RWPE1 (cell line): ENCODE results near the gene TSR3.

ENCODE experiments used
- CTCF ChIA-PET: fragments of 350-600 bp; sonication (Branson Sonifier 250); formaldehyde crosslinking; extraction: SDS; loops from one replicate; lab custom pipeline; 2021; lab: Yijun Ruan, JAX
- POLR2A ChIA-PET: fragments of 400-600 bp; formaldehyde crosslinking; extraction: SDS; loops from one replicate; lab custom pipeline; 2020; ENCODE audit warnings: antibody characterized with exemption; ENCODE audit not compliant: low non-redundant PET; lab: Yijun Ruan, JAX
- DNase-seq: peaks from one replicate; pipeline ENCODE4 v3.0.0; 2012; ENCODE audit warnings: low spot score
- H3K27ac ChIP-seq: fragments of 450-650 bp; 2 replicates; pipeline ENCODE4 v1.5.1; 2017
- TF ChIP-seq, protein P1 (sequence below): fragments of 450-650 bp; conservative IDR thresholded peaks from 2 replicates; pipeline ENCODE4 v1.5.1; 2017; ENCODE audit warnings: low read depth, mild to moderate bottlenecking

The TSR3 gene

DNA sequence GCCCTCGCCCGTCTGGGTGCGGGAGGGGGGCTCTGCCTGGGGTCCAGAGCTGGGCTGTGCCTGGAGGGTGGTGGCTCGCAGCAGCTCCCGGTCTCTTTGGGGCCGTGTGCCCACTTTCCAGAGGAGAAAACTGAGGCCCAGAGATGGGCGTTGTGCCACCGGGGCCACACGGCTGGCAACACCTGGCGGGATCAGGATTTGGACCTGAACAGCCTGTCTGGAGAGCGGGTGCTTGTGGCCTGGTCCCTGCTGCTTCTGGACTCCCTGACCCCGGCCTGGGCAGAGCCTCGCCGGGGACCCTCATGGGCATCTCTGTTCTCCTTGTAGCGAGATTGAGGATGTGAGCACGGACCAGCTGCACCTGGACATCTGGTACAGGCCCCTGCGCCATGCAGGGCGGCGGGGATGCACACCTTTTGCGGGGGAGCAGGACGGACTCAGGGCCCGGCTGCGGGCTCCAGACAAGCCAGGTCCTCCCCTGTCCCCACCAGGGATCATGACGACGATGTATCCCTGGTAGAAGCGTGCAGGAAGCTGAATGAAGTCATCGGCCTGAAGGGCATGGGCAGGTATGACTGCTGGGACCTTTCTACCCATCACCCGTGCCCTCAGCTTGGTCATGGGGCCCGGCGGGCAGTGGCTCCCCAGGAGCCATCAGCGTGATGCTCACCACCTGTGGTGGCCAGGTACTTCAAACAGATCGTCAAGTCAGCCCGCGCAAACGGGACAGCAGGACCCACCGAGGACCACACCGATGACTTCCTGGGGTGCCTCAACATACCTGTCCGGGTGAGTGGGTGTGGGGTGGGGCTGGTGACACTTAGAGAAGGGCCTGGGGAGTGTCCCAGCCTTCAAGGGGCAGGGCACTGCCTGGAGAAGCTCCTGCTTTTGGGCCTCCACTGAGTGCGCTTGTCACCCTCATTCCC lies 9.9 kb downstream of the TSR3 start:
- POLR2A ChIA-PET = no interaction called here
- CTCF ChIA-PET = interaction anchor here (0.5 to 1.0 kb wide), 3 partner anchors 12 to 461 kb away, joined by 3 to 5 read pairs (median 4); no protein-coding TSS in a partner anchor
- no peak for DNase-seq
- TF ChIP-seq, protein P1, sequence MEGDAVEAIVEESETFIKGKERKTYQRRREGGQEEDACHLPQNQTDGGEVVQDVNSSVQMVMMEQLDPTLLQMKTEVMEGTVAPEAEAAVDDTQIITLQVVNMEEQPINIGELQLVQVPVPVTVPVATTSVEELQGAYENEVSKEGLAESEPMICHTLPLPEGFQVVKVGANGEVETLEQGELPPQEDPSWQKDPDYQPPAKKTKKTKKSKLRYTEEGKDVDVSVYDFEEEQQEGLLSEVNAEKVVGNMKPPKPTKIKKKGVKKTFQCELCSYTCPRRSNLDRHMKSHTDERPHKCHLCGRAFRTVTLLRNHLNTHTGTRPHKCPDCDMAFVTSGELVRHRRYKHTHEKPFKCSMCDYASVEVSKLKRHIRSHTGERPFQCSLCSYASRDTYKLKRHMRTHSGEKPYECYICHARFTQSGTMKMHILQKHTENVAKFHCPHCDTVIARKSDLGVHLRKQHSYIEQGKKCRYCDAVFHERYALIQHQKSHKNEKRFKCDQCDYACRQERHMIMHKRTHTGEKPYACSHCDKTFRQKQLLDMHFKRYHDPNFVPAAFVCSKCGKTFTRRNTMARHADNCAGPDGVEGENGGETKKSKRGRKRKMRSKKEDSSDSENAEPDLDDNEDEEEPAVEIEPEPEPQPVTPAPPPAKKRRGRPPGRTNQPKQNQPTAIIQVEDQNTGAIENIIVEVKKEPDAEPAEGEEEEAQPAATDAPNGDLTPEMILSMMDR = no peak
- H3K27ac ChIP-seq = no peak overlapping the region

DNA sequence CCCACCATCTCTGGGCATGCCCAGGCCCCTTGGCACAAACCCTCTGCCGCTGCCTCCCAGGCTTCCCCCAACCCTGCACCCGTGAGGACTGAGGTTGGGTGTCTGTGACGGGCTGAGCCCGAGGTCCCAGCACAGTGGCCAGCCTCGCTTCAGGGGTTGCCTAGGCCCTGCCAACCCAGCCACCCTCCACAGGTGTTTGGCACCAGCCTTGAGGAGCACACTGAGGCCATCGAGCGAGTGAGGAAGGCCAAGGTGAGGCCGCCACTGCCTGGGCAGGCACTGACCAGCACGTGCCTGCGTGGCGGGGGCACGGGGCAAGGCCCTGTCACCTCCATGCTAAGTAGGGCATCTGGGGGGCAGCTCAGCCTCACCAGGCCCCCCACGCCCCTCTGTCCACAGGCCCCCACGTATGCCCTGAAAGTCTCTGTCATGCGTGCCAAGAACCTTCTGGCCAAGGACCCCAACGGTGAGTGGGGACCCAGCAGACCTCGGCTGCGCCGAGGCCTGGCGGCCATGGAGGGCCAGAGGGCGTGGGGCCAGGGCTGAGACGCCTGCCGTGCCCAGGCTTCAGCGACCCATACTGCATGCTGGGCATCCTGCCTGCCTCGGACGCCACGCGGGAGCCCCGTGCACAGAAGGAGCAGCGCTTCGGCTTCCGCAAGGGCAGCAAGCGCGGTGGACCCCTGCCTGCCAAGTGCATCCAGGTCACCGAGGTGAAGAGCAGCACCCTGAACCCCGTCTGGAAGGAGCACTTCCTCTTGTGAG lies 10.8 kb downstream of the TSR3 start:
- POLR2A ChIA-PET = no interaction called here
- CTCF ChIA-PET = interaction anchor here (1.0 kb wide), 1 partner anchor 11 kb away, joined by 3 read pairs; no protein-coding TSS in a partner anchor
- TF ChIP-seq, protein P1 = no peak
- no peak overlapping the region for H3K27ac ChIP-seq
- no peak for DNase-seq

DNA sequence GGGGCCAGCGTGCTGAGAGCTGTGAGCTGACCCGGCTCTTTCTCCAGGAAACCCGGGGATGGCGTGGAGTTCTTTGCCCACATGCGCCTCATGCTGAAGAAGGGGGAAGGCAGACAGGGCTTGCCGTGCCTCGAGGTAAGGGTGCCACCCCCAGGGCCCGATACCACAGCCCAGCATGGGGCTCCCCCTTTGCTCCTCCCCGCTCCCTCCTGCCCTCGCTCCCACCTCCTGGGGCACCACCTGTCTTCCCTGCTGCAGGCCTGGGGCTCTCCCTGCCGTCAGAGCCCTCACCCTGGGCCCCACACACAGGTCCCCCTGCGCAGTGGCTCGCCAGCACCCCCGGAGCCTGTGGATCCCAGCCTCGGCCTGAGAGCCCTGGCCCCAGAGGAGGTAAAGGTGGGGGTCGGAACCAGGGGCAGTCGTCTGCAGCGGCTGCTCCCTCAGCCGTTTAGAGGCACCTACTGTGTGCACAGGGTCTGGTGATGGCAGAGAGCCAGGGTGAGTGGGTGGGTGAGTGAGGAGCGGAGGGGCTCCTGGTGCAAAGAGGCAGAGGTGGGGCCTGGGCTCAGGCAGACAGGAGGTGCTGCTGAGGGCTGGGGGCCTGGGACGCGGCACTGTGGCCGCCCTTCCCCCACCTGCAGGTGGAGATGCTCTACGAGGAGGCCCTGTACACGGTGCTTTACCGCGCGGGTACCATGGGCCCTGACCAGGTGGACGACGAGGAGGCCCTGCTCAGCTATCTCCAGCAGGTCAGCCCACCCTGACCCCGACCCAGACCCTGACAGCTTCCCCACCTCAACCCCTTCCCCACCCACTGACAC lies 12.6 kb downstream of the TSR3 start:
- CTCF ChIA-PET = no interaction called here

DNA sequence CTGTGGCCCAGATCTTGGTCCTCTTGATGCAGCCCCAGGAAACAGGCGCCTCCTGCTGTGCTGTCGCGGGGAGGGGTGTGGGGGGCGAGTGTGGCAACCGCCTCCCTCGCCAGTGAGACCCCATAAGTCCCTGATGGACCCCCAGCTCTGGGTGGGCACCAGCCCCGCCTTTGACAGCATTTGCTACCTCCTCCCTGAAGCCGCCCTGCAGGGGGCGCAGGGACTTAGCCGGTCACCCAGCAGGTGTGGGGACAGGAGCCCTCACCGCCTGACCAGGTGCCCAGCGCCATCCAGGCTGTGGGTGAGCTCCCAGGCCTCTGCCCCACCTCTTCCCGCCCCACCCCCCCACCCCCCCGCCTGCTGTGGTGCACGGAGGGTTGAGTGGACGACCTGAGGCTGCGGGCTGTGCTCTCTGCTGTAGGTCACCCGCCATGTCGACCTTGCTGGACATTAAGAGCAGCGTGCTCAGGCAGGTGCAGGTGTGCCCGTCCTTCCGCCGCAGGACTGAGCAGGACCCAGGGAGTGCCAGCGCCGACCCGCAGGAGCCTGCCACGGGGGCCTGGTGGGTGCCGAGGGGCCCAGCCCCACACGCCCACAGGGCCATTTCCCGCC lies 13.5 kb downstream of the TSR3 start:
- ChIA-PET CTCF (interaction anchor here (0.6 kb wide), 1 partner anchor 535 kb away, joined by 3 read pairs; no protein-coding TSS in a partner anchor), POLR2A (no interaction called here)
- no peak for DNase-seq
- no peak overlapping the region for H3K27ac ChIP-seq
- TF ChIP-seq, protein P1 = peak; percentile 17; the same call in 1 of the 2 replicates

More for the DNA sequence above, 12.6 kb downstream of the TSR3 start:
- TF ChIP-seq, protein P1 = no peak
- POLR2A ChIA-PET = no interaction called here
- DNase-seq = no peak
- no peak overlapping the region for H3K27ac ChIP-seq

DNA sequence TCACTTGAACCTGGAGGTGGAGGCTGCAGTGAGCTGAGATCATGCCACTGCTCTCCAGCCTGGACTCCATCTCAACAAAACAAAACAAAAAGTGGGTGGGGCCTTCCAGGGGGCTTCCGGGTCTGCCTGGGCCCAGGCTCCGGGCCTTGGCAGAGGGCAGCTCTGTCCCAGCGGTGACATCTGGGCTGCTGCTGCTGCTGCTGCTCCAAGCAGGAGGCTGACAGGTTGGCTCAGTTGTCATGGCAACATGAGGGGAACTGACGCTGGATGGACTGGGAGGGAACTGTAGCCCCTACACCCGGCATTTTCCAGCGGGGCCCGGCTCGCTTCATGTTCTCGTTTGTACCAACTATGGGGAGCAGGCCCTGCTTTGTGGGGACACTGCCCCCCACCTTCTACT lies 14.2 kb downstream of the TSR3 start:
- H3K27ac ChIP-seq = no peak overlapping the region
- POLR2A ChIA-PET = no interaction called here
- CTCF ChIA-PET = interaction anchor here (0.6 kb wide), 1 partner anchor 536 kb away, joined by 3 read pairs; no protein-coding TSS in a partner anchor
- TF ChIP-seq, protein P1 = no peak
- DNase-seq = no peak
